NB4 (cell line): ENCODE measurements around the gene EML2.

Source experiments
- DNase-seq: peaks from one replicate; pipeline ENCODE4 v3.0.0; 2010; ENCODE audit warnings: low read depth
- H3K4me3 ChIP-seq: one replicate; pipeline ENCODE4 v1.5.1; 2011; ENCODE audit warnings: mild to moderate bottlenecking, low read depth, low read length, moderate library complexity
- MYC ChIP-seq: IDR thresholded peaks from 2 replicates; pipeline ENCODE4 v1.6.1; 2011; ENCODE audit warnings: low read depth, low read length
- POLR2A ChIP-seq: IDR thresholded peaks from 2 replicates; pipeline ENCODE4 v1.6.1; 2011; ENCODE audit warnings: mild to moderate bottlenecking; ENCODE audit not compliant: insufficient read length; ENCODE audit errors: extremely low read depth
- TF ChIP-seq, protein P1 (sequence below): IDR thresholded peaks from one replicate; pipeline ENCODE4 v1.5.1; 2012; ENCODE audit warnings: low read depth, low read length
- TF ChIP-seq, protein P2 (sequence below): IDR thresholded peaks from 2 replicates; pipeline ENCODE4 v1.6.1; 2011; ENCODE audit warnings: low read depth, low read length

Gene EML2

DNA sequence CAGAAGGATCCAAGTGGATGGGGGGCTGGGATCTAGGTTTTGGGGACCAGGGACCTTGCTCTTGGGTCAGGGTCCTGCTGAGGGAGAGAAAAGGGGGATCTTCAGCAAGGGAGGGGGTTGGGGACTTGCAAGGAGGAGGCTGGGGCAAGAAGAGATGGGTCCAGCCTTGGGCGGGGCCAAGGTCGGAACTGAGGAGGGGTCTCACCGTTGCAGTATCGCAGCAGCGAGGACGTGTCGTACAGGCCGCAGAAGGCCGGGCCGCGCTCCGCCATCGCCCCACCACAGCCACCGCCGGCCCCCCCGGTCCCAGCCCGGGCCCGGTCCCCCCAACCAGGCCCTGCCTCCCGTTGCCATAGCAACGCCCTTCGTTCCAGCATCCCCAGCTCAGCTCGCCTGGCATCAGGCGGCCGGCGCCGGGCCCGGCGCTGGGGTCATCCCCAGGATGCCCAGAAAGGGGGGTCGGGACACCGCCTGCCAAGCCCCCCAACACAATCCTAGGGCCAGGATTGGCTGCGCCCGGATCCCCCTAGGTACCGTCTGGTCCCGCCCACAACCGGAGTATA lies 6.0 kb upstream of the EML2 start:
- TF ChIP-seq, protein P1, sequence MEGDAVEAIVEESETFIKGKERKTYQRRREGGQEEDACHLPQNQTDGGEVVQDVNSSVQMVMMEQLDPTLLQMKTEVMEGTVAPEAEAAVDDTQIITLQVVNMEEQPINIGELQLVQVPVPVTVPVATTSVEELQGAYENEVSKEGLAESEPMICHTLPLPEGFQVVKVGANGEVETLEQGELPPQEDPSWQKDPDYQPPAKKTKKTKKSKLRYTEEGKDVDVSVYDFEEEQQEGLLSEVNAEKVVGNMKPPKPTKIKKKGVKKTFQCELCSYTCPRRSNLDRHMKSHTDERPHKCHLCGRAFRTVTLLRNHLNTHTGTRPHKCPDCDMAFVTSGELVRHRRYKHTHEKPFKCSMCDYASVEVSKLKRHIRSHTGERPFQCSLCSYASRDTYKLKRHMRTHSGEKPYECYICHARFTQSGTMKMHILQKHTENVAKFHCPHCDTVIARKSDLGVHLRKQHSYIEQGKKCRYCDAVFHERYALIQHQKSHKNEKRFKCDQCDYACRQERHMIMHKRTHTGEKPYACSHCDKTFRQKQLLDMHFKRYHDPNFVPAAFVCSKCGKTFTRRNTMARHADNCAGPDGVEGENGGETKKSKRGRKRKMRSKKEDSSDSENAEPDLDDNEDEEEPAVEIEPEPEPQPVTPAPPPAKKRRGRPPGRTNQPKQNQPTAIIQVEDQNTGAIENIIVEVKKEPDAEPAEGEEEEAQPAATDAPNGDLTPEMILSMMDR, result no peak
- TF ChIP-seq POLR2A (no peak), MYC (no peak)
- TF ChIP-seq, protein P2, sequence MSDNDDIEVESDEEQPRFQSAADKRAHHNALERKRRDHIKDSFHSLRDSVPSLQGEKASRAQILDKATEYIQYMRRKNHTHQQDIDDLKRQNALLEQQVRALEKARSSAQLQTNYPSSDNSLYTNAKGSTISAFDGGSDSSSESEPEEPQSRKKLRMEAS, result no peak
- peak; percentile 4 for DNase-seq
- H3K4me3 ChIP-seq, result no peak overlapping the region

DNA sequence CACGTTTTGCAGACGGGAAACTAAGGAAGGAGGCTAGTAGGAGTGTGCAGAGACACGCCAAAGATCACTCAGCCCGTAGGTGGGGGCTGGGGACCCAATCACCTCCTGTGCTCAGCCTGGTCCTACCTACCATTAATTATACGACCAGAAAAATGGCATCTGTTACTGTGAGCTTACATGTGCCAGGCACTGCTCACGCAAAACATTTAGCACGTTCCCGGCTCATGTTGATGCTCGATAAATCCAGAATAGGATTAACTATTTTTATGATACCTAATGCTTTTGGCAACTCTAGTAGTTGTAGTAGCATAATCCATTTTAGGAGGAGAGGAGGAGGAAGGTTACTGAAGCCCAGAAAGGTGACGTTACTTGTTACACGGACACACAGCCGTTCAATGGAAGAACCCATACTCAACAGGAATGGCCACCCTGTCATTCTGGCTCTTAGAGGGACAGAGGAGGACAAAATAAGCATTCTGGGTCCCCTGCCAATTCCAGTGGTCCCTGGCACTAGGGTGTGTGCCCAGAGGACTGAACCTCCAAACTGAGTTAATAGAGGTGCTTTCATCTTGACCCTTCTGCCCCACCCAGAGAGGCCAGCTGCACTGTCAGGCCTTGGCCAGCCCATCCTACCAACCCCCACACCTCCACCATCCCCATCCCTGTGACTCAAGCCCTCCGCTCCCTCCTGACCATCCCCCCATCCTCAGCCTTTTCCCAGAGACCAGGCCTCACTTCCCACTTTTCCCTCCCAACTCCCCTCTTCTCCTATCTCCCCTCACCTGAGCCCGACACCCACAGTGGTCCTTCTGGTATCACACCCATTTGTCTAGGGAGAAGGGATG lies 5.0 kb upstream of the EML2 start:
- TF ChIP-seq, protein P2, result no peak
- TF ChIP-seq MYC, result no peak
- TF ChIP-seq, protein P1, result no peak
- no peak for DNase-seq
- H3K4me3 ChIP-seq, result no peak overlapping the region

DNA sequence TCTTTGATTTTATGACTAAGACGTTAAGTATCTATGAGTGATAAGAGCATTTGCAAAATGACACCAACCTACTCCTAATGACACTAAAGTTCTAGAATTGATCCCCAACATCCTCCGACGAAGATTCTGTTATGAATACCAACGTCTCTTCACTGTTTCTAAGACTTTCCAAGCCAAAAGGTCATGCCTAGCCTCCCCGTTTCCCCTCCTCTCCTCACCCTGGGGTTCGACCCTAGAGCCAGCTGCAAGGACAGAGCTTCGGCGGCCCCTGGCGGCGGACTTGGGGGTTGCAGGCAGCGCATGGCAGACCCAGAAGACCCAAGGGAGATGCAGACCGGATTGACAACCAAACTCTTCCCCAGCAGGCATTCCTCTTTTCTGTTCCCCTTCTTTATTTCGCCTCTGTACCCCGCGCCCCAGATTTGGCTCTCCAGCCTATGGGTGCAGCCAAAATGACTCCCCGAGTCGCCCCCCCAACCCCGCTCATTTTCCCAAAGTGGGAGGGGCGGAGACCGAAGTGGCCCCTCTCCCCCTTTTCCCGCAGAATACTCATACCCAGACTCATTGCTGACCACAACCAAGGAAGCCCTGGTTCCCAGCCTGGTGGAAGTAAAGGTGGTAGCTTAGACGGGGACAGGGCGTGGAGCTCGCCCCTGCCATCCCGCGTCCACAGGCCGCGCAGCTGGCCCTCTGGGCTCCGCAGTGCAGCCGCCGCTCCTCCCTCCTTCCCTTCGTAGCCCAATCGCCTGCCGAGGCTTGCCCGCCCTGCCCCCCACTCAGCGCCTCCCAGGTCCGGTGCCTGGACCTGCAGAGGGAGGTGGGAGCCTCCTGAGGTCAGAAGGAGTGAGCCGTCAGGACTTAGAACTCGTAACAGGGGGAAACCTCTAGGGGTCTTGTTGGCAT lies 4.1 kb upstream of the EML2 start:
- TF ChIP-seq POLR2A (no peak), MYC (peak; percentile 45)
- TF ChIP-seq, protein P1, result peak; percentile 74
- TF ChIP-seq, protein P2, result peak; percentile 29; the same call in 1 of the 2 replicates
- no peak overlapping the region for H3K4me3 ChIP-seq
- DNase-seq, result peak; percentile 85

DNA sequence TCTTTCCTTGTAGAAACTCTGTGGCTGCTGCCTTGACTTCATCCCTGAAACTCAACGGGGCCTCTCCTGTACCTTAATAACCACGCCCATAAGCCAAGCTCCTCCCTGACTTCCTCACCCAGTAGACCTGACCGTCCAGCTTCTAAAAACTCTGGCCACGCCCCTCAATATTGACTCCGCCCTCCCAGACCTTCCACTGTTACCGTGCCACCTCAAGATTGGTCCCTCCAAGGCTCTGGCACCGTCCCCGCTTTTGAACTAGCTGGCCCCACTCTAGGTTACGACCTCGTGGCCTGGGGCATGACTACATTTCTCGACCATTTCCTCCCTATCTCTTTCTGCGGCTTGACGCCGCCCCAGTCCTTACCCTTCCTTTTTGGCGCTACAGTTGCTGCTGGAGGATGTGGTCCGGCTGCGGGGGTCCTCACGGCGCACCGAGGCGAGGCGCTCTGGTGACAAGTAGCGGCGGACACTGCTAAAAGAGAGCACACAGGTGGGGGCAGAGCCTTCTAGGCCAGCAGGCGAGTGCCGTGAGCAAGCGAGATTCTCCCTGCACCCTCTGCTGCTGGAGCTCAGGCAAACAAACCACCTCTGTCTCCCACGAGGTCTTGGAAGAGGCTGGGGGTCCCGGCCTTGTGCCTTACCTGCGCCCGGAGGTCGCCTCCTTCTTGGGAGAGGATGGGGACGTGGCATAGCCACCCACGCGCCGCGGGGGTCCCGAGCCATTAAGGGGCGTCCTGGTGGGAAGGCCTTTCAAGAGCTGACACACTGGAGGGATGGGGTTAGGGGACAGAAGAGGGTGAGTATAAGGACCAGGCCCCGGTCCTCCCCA lies 2.3 kb upstream of the EML2 start:
- peak overlapping the region; percentile 38 for H3K4me3 ChIP-seq
- DNase-seq, result peak; percentile 89
- TF ChIP-seq, protein P2, result peak; percentile 35; the same call in 1 of the 2 replicates
- TF ChIP-seq POLR2A (peak; percentile 26), MYC (peak; percentile 68; the same call in 1 of the 2 replicates)
- TF ChIP-seq, protein P1, result no peak

DNA sequence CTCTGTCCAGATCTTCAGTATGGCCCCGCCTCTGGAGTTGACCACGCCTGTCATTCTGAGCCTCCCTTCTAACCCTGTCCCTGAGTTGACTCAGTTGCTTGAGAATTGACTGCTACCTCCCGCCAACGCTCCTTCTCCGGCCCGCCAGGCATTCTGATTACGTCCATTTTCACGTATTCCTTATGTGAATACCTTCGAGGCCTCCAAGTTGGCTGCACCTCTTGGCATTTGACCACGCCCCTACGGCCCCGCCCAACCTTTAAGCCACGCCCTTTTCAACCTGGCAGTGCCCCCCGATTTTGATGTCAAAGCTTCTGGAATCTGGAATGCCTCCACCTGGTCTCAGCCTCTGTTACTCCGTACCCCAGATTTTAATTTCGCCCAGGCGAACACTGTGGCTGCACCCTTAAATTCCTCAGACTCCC lies 1.7 kb upstream of the EML2 start:
- TF ChIP-seq, protein P2, result no peak
- no peak for TF ChIP-seq POLR2A
- TF ChIP-seq MYC, result no peak
- TF ChIP-seq, protein P1, result no peak
- no peak for DNase-seq
- no peak overlapping the region for H3K4me3 ChIP-seq
